Immature natural killer cell (primary cell): ENCODE measurements around the gene PTPRB. TPM values are rescaled to one million over a fixed set of nuclear protein-coding genes. Genes with fewer than 3 reads are reported as not detected.
"Not testable (repeated sequence)": the region's sequence is repeated elsewhere in the genome, so short reads cannot be mapped to it uniquely, and the experiment has no call there.

Experiments
- DNase-seq, 3 donors: peaks; one replicate each; pipeline ENCODE4 v3.0.0; 2022; ENCODE audit warnings: mixed read lengths in 1 of 3
- H3K27ac Mint-ChIP-seq, 6 donors: one replicate each; pipeline ENCODE4 v1.8.0; 2020; ENCODE audit warnings: mixed read lengths in 6 of 6, mild to moderate bottlenecking in 5 of 6, inconsistent platforms in 4 of 6, moderate library complexity in 3 of 6
- H3K27me3 Mint-ChIP-seq, 3 donors: one replicate each; pipeline ENCODE4 v1.8.0; 2020 to 2021; ENCODE audit warnings: low read depth in 3 of 3, mild to moderate bottlenecking in 3 of 3, mixed read lengths in 3 of 3, moderate library complexity in 3 of 3, inconsistent platforms in 1 of 3
- H3K36me3 Mint-ChIP-seq, 3 donors: one replicate each; pipeline ENCODE4 v1.8.0; 2020; ENCODE audit warnings: mixed read lengths in 3 of 3, inconsistent platforms in 2 of 3, mild to moderate bottlenecking in 2 of 3
- H3K4me1 Mint-ChIP-seq, 2 donors: one replicate each; pipeline ENCODE4 v1.8.0; 2020; ENCODE audit warnings: inconsistent platforms in 2 of 2, mild to moderate bottlenecking in 2 of 2, mixed read lengths in 2 of 2, moderate library complexity in 1 of 2
- H3K4me3 Mint-ChIP-seq, 5 donors: one replicate each; pipeline ENCODE4 v1.8.0; 2020; ENCODE audit warnings: mild to moderate bottlenecking in 5 of 5, mixed read lengths in 5 of 5, inconsistent platforms in 3 of 5, moderate library complexity in 3 of 5
- H3K9me3 Mint-ChIP-seq, 6 donors: one replicate each; pipeline ENCODE4 v1.8.0; 2020; ENCODE audit warnings: mild to moderate bottlenecking in 6 of 6, mixed read lengths in 6 of 6, inconsistent platforms in 4 of 6, moderate library complexity in 3 of 6
- polyA plus RNA-seq, 3 donors: library from polyadenylated mRNA; unstranded; fragments of 300-500 nt; fragmentation: Illumina TruSeq; gene quantifications; one replicate each; pipeline ENCODE4 v1.2.3, GENCODE V29; 2021

The PTPRB gene
- polyA plus RNA-seq, 3 donors from 2014 or later, result 1.2 to 1.8 (median 1.5) TPM

DNA sequence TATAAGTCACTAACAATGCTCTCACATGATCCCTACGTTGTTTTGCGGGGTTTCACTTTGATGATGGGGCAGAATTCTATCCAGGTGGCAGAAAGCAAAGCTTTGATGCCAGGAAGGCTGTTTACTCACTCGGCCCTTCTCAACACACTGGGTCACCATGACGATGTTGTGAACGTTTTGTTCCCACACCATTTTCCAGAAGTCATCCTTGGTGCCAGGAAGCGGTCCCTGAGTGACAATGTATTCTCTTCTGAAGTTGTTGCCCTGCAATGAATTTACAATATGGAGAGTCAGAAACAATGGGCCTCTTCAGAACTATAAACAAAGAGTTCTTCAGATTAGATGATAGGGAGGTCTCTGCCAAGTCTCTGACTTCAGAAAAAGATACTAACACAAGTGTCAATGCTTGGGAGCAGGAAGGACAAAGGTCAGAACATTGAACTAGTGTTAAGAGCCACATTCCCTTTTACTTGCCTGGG lies 101.3 kb downstream of the PTPRB start:
- Mint-ChIP-seq H3K27ac (no peak overlapping the region), H3K27me3 (peaks cover 0 to 2% (median 0%) of the 10 kb centered on the region in 3 donors), H3K4me3 (no peak overlapping the region), H3K4me1 (no peaks in the 10 kb centered on the region), H3K36me3 (peaks cover 10 to 30% (median 18%) of the 10 kb centered on the region in 3 donors), H3K9me3 (peaks cover 0 to 1% (median 0%) of the 10 kb centered on the region in 6 donors)
- DNase-seq, result no peak

DNA sequence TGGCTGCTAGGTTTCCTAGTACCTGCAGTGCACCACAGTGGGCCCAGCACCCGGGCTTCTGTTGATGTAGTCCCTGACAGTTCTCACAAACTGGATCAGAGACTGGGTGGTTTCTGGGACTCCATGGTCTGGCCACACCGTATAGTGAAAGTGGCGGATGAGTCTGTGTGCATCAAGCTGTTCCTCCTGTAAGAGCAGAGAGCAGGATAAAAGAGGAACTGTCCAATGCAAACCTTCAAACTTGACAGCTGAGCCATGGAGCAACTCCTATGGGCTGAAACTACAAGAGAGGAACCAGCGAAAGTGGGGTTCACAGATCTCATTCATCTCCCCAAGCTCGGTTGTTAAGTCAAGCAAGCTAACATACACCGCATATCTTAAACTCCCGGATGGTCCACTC lies 102.8 kb downstream of the PTPRB start:
- Mint-ChIP-seq H3K9me3 (peaks cover 0 to 1% (median 0%) of the 10 kb centered on the region in 6 donors), H3K27ac (no peak overlapping the region), H3K4me3 (no peak overlapping the region), H3K36me3 (peaks cover 10 to 33% (median 19%) of the 10 kb centered on the region in 3 donors), H3K4me1 (no peaks in the 10 kb centered on the region), H3K27me3 (peaks cover 0 to 2% (median 0%) of the 10 kb centered on the region in 3 donors)
- no peak for DNase-seq

DNA sequence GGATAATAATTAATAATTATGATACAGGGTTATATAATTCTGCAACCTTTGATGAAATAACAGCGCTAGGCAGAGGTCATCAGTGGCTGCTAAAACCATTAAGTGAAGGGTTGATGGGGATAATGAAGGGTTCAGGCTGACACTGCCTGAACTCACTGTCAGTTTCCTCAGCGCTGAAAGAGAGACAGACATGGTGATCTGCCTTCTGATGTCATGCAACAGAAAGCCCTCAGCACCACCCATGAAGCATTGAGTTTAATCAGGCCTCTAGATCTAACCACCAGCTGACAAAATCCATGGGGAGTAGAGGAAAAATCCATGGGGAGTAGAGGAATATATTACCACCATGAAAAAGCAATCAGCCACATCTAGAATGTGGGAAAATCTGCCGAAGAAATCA lies 107.6 kb downstream of the PTPRB start:
- H3K27me3 Mint-ChIP-seq, result peaks cover 0 to 2% (median 1%) of the 10 kb centered on the region in 3 donors
- peaks cover 9 to 30% (median 15%) of the 10 kb centered on the region in 3 donors for H3K36me3 Mint-ChIP-seq
- no peak for DNase-seq
- H3K4me3 Mint-ChIP-seq, result no peak overlapping the region
- H3K4me1 Mint-ChIP-seq, result no peaks in the 10 kb centered on the region
- H3K9me3 Mint-ChIP-seq, result peaks cover 0 to 1% (median 0%) of the 10 kb centered on the region in 6 donors
- H3K27ac Mint-ChIP-seq, result no peak overlapping the region

DNA sequence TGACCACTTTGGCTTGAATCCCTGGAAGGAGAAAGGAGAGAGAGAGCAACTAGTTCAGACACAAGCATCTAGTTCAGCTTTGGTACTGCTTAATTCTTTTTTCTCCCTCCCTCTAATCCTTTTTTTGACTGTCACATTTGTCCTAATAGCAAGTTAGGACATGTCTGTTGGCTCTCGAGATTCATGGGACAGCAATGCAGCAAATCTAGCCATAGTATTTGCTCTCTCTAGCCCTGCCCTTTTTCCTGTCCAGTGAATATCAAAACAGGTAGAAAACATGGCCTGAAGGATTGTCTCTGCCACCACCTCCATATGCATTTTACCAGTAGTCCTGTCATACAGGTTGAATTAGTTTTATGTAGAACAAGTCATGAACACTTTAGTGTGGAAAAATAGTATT lies 116.4 kb downstream of the PTPRB start:
- no peak for DNase-seq
- Mint-ChIP-seq H3K4me3 (no peak overlapping the region), H3K27ac (no peak overlapping the region), H3K36me3 (peaks cover 0 to 20% (median 16%) of the 10 kb centered on the region in 3 donors), H3K4me1 (no peaks in the 10 kb centered on the region), H3K27me3 (peaks cover 2 to 5% (median 4%) of the 10 kb centered on the region in 3 donors), H3K9me3 (peaks cover 0 to 2% (median 0%) of the 10 kb centered on the region in 6 donors)

DNA sequence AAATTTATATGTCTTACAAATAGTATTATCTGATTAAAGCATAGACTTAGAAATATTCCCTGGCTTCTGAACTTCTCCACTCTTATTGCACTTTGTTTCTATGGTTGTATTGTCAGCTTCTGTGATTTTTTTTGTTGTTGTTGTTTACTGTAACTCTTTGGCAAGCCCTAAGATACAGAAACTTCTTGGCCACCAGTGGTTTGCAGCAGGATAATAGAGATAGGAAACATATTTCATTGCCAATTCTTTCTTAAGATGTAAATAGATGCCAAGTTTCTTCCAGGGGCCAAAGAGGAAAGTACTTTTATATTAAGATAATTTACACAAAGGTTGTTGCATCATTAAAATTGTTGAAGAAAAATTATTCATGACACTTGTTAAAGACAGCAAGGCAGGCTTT lies 123.8 kb downstream of the PTPRB start:
- H3K9me3 Mint-ChIP-seq, result peaks cover 0 to 2% (median 0%) of the 10 kb centered on the region in 6 donors

DNA sequence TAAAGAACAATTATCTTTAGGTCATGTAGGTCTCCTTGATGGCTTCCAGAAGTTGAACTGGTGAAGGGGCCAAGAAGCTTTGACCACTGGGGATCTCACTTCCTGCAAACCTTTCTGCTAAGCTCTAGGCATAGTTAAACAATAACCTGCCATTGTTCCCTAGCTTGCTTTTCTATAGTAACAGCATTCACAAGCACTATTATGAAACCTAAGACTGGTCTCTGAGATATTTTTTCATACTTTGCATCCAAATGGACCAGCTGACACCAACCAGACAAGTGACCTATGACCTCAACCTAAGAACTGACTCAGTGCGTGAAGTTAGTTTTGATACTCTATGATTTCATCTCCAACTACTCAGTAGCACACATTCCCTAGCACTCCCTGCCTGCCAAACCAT lies 129.1 kb downstream of the PTPRB start:
- Mint-ChIP-seq H3K27ac (no peak overlapping the region), H3K36me3 (no peaks in the 10 kb centered on the region), H3K27me3 (peaks cover 2 to 4% (median 4%) of the 10 kb centered on the region in 3 donors), H3K9me3 (no peaks in the 10 kb centered on the region), H3K4me3 (no peak overlapping the region), H3K4me1 (no peaks in the 10 kb centered on the region)
- DNase-seq, result no peak

More for the DNA sequence above, 123.8 kb downstream of the PTPRB start:
- Mint-ChIP-seq H3K4me3 (no peak overlapping the region), H3K27me3 (peaks cover 0 to 4% (median 2%) of the 10 kb centered on the region in 3 donors), H3K4me1 (no peaks in the 10 kb centered on the region), H3K27ac (no peak overlapping the region), H3K36me3 (peaks cover 0 to 2% (median 0%) of the 10 kb centered on the region in 3 donors)
- DNase-seq, result no peak

DNA sequence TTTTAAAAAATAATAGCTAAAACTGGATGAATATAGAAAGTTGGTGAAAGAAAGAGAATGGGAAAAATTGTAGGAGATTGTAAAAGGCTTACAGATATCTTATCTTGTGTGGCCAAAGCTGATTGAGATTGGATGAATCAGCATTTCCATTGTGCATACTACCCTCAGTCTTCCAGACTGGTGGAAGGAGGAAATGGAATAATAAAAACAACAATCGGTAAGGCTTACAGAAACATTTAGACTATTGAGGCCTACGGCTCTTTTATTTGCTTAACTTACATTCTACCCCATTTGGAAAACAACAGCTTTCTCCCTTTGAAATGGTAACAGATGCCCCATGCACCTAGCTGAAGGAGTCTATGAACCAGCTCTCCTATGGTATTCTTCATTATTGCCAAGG lies 129.8 kb downstream of the PTPRB start:
- Mint-ChIP-seq H3K27ac (no peak overlapping the region), H3K9me3 (no peaks in the 10 kb centered on the region), H3K4me3 (no peak overlapping the region), H3K36me3 (no peaks in the 10 kb centered on the region), H3K27me3 (peaks cover 2 to 4% (median 4%) of the 10 kb centered on the region in 3 donors), H3K4me1 (no peaks in the 10 kb centered on the region)
- DNase-seq, result no peak

DNA sequence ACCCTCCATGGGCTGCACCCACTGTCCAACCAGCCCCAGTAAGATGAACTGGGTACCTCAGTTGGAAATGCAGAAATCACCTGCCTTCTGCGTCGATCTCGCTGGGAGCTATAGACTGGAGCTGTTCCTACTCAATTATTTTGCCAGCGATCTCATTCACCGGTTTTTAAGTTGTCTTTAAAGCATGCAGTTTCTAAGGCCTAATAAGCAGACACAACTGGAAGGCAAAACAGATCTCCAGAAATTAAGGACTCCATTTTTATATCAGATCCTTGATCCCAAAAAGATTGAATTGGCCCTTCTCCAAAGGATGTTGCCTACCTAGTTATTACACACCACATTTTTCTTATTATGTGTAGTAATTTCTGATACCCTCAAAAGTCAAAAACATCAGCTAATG lies 139.7 kb downstream of the PTPRB start:
- peaks cover 0 to 3% (median 0%) of the 10 kb centered on the region in 6 donors for H3K9me3 Mint-ChIP-seq

DNA sequence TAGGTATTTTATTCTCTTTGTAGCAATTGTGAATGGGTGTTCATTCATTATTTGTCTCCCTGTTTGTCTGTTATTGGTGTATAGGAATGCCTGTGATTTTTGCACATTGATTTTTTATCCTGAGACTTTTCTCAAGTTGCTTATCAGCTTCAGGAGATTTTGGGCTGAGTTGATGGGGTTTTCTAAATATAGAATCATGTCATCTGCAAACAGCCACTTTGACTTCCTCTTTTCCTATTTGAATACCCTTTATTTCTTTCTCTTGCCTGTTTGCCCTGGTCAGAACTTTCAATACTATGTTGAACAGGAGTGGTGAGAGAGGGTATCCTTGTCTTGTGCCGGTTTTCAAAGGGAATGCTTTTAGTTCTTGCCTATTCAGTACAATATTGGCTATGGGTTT lies 144.3 kb downstream of the PTPRB start:
- peaks cover 2 to 14% (median 12%) of the 10 kb centered on the region in 3 donors for H3K27me3 Mint-ChIP-seq
- H3K36me3 Mint-ChIP-seq, H3K9me3 Mint-ChIP-seq, H3K27ac Mint-ChIP-seq, H3K4me3 Mint-ChIP-seq, H3K4me1 Mint-ChIP-seq, DNase-seq: not testable (repeated sequence)

More for the DNA sequence above, 139.7 kb downstream of the PTPRB start:
- H3K4me1 Mint-ChIP-seq, result no peaks in the 10 kb centered on the region
- no peak for DNase-seq
- no peak overlapping the region for H3K4me3 Mint-ChIP-seq
- no peaks in the 10 kb centered on the region for H3K36me3 Mint-ChIP-seq
- H3K27me3 Mint-ChIP-seq, result peaks cover 2 to 16% (median 4%) of the 10 kb centered on the region in 3 donors
- no peak overlapping the region for H3K27ac Mint-ChIP-seq

DNA sequence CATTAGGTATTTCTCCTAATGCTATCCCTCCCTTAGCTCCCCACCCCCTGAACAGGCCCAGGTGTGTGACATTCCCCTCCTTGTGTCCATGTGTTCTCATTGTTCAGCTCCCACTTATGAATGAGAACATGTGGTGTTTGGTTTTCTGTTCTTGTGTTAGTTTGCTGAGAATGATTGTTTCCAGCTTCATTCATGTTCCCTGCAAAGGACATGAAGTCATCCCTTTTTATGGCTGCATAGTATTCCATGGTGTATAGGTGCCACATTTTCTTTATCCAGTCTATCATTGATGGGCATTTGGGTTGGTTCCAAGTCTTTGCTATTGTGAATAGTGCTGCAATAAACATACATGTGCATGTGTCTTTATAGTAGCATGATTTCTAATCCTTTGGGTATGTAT lies 146.3 kb downstream of the PTPRB start:
- not testable (repeated sequence) for H3K27ac Mint-ChIP-seq, H3K4me3 Mint-ChIP-seq, H3K4me1 Mint-ChIP-seq, H3K9me3 Mint-ChIP-seq, DNase-seq, H3K36me3 Mint-ChIP-seq
- peaks cover 2 to 16% (median 13%) of the 10 kb centered on the region in 3 donors for H3K27me3 Mint-ChIP-seq

DNA sequence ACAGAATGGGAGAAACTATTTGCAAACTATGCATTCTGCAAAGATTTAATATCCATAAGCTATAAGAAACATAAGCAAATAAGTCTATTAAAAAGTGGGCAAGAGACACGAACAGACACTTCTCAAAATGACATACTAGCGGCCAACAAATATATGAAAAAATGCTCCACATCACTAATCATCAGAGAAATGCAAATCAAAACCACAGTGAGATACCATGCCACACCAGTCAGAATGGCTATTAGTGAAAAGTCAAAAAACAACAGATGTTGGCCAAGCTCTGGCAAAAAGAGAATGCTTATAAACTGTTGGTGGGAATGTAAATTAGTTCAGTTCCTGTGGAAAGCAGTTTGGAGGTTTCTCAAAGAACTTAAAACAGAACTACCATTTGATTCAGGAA lies 149.8 kb downstream of the PTPRB start:
- H3K27me3 Mint-ChIP-seq, result peaks cover 0 to 19% (median 8%) of the 10 kb centered on the region in 3 donors

DNA sequence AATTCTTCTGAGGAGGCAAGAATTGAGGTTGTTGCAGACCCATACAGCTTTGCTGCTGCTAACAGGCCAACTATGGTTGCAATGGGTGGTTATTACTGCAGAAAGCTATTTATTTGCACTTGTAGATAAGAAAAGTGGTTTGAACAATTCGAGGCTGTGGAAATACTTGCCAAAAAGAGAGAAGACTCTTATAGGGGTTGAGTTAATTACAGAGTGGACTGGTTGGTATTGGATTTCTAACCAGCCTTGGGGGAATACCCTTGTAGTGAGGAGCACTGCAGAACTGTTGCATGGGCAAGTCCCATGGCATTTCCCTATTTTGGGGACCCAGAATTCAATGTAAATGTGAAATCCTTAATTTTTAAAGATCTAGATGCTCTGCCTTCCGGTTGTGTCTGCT lies 150.6 kb downstream of the PTPRB start:
- Mint-ChIP-seq H3K36me3 (no peaks in the 10 kb centered on the region), H3K27ac (no peak overlapping the region), H3K27me3 (peaks cover 0 to 17% (median 8%) of the 10 kb centered on the region in 3 donors), H3K9me3 (peaks cover 0 to 3% (median 0%) of the 10 kb centered on the region in 6 donors), H3K4me1 (no peaks in the 10 kb centered on the region), H3K4me3 (no peak overlapping the region)
- no peak for DNase-seq

More for the DNA sequence above, 149.8 kb downstream of the PTPRB start:
- Mint-ChIP-seq H3K36me3 (no peaks in the 10 kb centered on the region), H3K27ac (no peak overlapping the region), H3K9me3 (peaks cover 0 to 3% (median 0%) of the 10 kb centered on the region in 6 donors), H3K4me1 (no peaks in the 10 kb centered on the region), H3K4me3 (no peak overlapping the region)
- DNase-seq, result no peak

DNA sequence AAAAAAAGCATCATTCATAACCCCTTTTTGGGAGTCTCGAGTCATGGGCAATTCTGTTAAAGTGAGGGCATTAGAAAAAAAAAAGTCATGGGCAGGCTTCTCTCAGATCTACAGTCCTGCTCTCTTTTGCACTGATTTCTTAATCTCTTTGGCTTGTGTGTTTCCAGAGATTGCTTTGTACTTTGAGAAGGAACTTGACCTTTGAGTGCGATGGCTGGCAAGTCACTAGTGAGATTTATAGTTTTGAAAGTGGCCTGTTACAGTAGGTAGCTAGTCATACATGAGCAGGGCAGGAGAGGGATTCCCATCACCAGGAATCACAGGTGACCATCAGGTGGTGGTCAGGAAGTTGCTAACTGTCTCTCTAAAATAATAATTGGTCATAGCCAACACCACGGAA lies 151.5 kb downstream of the PTPRB start:
- peaks cover 0 to 1% (median 0%) of the 10 kb centered on the region in 6 donors for H3K9me3 Mint-ChIP-seq
- H3K4me3 Mint-ChIP-seq, result no peak overlapping the region
- H3K36me3 Mint-ChIP-seq, result no peaks in the 10 kb centered on the region
- no peak overlapping the region for H3K27ac Mint-ChIP-seq
- no peak for DNase-seq
- H3K27me3 Mint-ChIP-seq, result peaks cover 0 to 9% (median 6%) of the 10 kb centered on the region in 3 donors
- no peaks in the 10 kb centered on the region for H3K4me1 Mint-ChIP-seq

DNA sequence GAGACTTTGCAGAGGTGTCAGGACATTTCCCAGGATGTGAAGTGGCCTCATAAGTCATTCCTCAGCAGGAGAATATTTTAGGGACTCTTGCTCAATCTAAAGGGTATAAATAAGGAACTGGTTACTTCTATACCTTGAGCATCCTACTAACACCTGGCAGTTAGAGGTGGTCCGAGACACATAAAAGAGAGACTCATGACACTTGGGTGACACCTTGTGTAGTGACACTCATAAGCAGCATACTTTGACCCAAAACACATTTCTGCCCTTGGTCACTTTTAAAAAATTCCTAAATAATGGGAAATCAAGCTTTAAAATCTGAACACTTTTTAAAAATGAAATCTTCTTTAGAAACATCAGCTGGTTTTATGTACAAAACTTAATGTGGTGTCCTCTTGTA lies 152.8 kb downstream of the PTPRB start:
- DNase-seq, result no peak
- Mint-ChIP-seq H3K4me3 (no peak overlapping the region), H3K9me3 (peaks cover 0 to 1% (median 0%) of the 10 kb centered on the region in 6 donors), H3K4me1 (no peaks in the 10 kb centered on the region), H3K27ac (no peak overlapping the region), H3K27me3 (peaks cover 0 to 7% (median 6%) of the 10 kb centered on the region in 3 donors), H3K36me3 (no peaks in the 10 kb centered on the region)

DNA sequence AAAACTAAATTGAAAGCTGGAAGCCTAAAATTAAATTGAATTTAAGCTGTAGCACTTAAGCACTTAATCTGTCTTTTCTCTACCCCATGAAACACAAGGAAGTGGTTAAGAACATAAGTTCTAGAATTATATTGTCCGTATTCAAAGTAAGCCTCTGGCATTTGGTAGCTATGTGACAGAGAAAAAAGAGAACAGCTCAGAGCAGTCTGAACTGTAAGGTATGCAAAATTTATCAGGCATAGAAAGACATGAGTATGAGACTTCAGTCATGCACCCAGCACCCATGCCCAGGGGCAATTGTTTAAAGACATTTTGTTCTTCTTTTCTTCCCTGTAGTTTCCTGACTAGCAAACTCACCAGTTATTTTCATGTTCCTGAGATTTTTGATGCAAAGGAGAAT lies 154.5 kb downstream of the PTPRB start:
- Mint-ChIP-seq H3K4me3 (no peak overlapping the region), H3K9me3 (peaks cover 0 to 1% (median 0%) of the 10 kb centered on the region in 6 donors), H3K27me3 (peaks cover 0 to 8% (median 7%) of the 10 kb centered on the region in 3 donors), H3K36me3 (no peaks in the 10 kb centered on the region), H3K27ac (no peak overlapping the region), H3K4me1 (no peaks in the 10 kb centered on the region)
- DNase-seq, result no peak
